Esophagus muscularis mucosa (tissue), 3 donors: Measurements from ENCODE around the gene HOXA9.

ENCODE experiments used
- POLR2A ChIP-seq: fragments of 450-650 bp; IDR thresholded peaks from one replicate; pipeline ENCODE4 v1.6.1; 2017; ENCODE audit warnings: antibody characterized with exemption, moderate library complexity, mild to moderate bottlenecking, low read depth
- TF ChIP-seq, protein P1 (sequence below), 3 experiments: fragments of 200-600 bp in 2 of 3; fragments of 450-650 bp in 1 of 3; sonication (generic) in 2 of 3; IDR thresholded peaks; one replicate each; pipeline ENCODE4 v1.5.1; 2017 to 2019; ENCODE audit warnings: antibody characterized with exemption in 3 of 3, mild to moderate bottlenecking in 2 of 3, moderate library complexity in 1 of 3

DNA sequence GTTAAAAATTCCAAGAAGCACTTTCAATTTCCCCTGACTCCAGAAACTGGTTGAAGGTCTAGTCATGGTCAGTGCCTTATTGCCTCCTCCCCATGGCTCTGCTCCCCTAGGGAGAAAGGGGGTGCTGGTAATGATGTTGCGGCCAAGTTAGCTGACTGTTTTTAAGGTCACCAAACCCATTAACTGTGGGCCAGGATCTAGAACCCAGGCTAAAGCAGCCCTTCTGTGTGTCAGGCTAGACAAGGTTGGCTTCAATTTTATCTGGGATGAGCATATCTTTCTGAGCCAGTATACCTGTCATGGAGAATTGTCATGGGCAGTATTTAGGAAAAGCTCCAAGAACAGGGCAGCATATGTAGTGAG lies 45.7 kb upstream of the HOXA9 start:
- TF ChIP-seq POLR2A: no peak
- TF ChIP-seq, protein P1, sequence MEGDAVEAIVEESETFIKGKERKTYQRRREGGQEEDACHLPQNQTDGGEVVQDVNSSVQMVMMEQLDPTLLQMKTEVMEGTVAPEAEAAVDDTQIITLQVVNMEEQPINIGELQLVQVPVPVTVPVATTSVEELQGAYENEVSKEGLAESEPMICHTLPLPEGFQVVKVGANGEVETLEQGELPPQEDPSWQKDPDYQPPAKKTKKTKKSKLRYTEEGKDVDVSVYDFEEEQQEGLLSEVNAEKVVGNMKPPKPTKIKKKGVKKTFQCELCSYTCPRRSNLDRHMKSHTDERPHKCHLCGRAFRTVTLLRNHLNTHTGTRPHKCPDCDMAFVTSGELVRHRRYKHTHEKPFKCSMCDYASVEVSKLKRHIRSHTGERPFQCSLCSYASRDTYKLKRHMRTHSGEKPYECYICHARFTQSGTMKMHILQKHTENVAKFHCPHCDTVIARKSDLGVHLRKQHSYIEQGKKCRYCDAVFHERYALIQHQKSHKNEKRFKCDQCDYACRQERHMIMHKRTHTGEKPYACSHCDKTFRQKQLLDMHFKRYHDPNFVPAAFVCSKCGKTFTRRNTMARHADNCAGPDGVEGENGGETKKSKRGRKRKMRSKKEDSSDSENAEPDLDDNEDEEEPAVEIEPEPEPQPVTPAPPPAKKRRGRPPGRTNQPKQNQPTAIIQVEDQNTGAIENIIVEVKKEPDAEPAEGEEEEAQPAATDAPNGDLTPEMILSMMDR (IDR thresholded peaks at IDR 0.05): no peak
